Left ventricle myocardium superior (tissue), 1 donor: ENCODE results near the gene YRDC. TPM values are rescaled to one million over a fixed set of nuclear protein-coding genes. Genes with fewer than 3 reads are reported as not detected.

Experiments used
- total RNA-seq: library from RNA; stranded (reverse); fragmentation: NEBNext Ultra II Directional; extraction: Animal tissue kit (Norgen Biotek cat#: 25700); gene quantifications from one replicate; pipeline ENCODE4 v1.2.1, GENCODE V29; 2021
- donor health status: DM: no; HTN: yes; CAD: no; lungs with severe emphysema.

YRDC gene
- total RNA-seq, 1 donor from 2014 or later, result 4.0 TPM

Other genes with a start within 250 kb of the YRDC start
- gene GNL2, start 212.3 kb downstream of the YRDC start, total RNA-seq, result 22.1 TPM
- 0.47 TPM for gene RSPO1, start 173.3 kb downstream of the YRDC start, total RNA-seq
- gene CDCA8, start 115.7 kb downstream of the YRDC start, total RNA-seq, result 0.32 TPM
- gene EPHA10, start 43.1 kb downstream of the YRDC start, total RNA-seq, result 0.10 TPM
- 1.8 TPM for gene MANEAL, start 14.4 kb downstream of the YRDC start, total RNA-seq
- 45.6 TPM for gene C1orf122, start 418 bp downstream of the YRDC start, total RNA-seq
- 12.8 TPM for gene MTF1, start 51.4 kb upstream of the YRDC start, total RNA-seq
- gene INPP5B, start 138.8 kb upstream of the YRDC start, total RNA-seq, result 12.0 TPM
- 28.2 TPM for gene SF3A3, start 181.8 kb upstream of the YRDC start, total RNA-seq
- gene FHL3, start 197.3 kb upstream of the YRDC start, total RNA-seq, result 13.3 TPM
- 38.6 TPM for gene UTP11, start 204.5 kb upstream of the YRDC start, total RNA-seq
- gene POU3F1, start 238.6 kb upstream of the YRDC start, total RNA-seq, result not detected